Measurements from ENCODE around the gene IMPG2. TPM values are rescaled to one million over a fixed set of nuclear protein-coding genes. Genes with fewer than 3 reads are reported as not detected.
"Not testable (repeated sequence)": the region's sequence is repeated elsewhere in the genome, so short reads cannot be mapped to it uniquely, and the experiment has no call there.

The IMPG2 gene
- not detected for polyA plus RNA-seq (ENCODE audit: low read depth in 6 of 6)

- no peak within 1 kb of the TSS for H3K4me3 Mint-ChIP-seq
- no peaks in the 10 kb centered on the region for H3K4me1 Mint-ChIP-seq
- no peaks in the 10 kb centered on the region for H3K9me3 Mint-ChIP-seq
- H3K27ac Mint-ChIP-seq, result no peak within 1 kb of the TSS
- no peaks in the 10 kb centered on the region for H3K27me3 Mint-ChIP-seq
- DNase-seq, result no peak
- H3K36me3 Mint-ChIP-seq, result peaks cover 0 to 7% of the 10 kb centered on the region in 2 donors
- ATAC-seq (ENCODE audit: low read depth in 2 of 2), result no peak
These were observed at the start of gene IMPG2 for GRCh38 chr3:101320475-101320874. TSS of gene IMPG2 (minus strand) at chr3:101320575. CDS start at chr3:101320372, 203 bp downstream.

DNA sequence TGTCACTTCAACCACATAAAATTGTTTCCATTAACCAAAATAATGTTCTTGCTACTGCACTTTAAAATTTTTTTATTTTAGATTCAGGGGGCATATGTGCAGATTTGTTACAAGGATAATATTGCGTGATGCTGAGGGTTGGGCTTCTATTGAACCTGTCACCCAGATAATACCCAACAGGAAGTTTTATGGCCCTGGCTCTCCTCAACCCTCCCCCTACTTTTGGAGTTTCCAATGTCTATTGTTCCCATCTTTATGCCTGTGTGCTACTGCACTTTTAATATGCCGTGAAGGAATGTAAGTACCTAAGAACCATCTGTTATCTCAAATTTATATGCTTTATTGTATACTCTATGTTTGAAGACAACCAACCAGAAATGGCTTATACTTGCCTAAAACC, 42.0 kb upstream of the IMPG2 start:
- H3K27me3 Mint-ChIP-seq, result no peaks in the 10 kb centered on the region
- peaks cover 0 to 11% (median 7%) of the 10 kb centered on the region in 7 donors for H3K9me3 Mint-ChIP-seq
- H3K36me3 Mint-ChIP-seq, result peaks cover 9 to 39% of the 10 kb centered on the region in 2 donors
- no peak for ATAC-seq (ENCODE audit: low read depth in 2 of 2)
- no peak for DNase-seq
- peak overlapping the region in 1 of 6 donors; percentile 18 for H3K27ac Mint-ChIP-seq
- no peaks in the 10 kb centered on the region for H3K4me1 Mint-ChIP-seq
- no peak overlapping the region for H3K4me3 Mint-ChIP-seq

DNA sequence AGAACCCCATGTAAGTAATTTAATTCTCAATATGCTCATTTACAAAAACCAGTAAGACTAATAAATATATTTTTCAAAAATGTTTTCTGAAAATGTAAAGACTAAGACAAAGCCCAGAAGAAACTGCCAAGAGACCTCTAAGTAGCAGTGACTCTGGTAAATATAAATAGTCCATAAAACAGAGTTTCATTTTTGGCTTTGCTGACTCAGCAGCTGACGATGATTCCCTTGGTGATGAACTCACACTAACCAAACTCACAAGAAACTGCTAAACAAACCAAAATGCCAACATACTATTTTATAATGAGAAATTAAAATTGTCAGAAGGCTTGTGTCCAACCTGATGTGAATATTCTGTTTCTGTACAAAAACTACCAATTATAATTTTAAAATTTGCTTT, 31.5 kb upstream of the IMPG2 start:
- Mint-ChIP-seq H3K4me3 (no peak overlapping the region), H3K27ac (peak overlapping the region in 1 of 6 donors; percentile 14), H3K27me3 (no peaks in the 10 kb centered on the region), H3K4me1 (no peaks in the 10 kb centered on the region), H3K9me3 (peaks cover 0 to 1% (median 0%) of the 10 kb centered on the region in 7 donors), H3K36me3 (peaks cover 12% of the 10 kb centered on the region in 2 donors)
- DNase-seq (no peak), ATAC-seq (ENCODE audit: low read depth in 2 of 2) (no peak)

DNA sequence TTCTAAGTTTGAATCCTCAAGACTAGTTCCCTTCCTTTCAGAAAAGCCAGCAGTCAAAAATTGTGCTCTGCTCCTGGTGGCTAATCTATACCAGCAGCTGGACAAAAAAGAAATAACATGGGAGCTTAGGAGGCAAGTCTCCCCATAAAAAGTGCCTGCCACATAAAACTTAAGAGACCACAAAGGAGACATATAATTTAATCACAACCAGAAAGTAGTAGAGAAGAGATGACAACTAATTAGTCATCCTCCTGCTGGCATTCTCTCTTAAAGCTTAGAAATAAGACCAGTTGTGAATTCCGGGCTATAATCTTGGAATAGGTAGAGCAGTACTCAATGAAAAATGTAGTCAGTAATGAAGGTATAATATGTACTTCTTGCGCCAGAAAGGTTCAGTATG, 20.2 kb upstream of the IMPG2 start:
- Mint-ChIP-seq H3K4me3 (no peak overlapping the region), H3K36me3 (peaks cover 11 to 18% of the 10 kb centered on the region in 2 donors), H3K4me1 (no peaks in the 10 kb centered on the region), H3K27me3 (no peaks in the 10 kb centered on the region), H3K27ac (no peak overlapping the region), H3K9me3 (no peaks in the 10 kb centered on the region)
- DNase-seq (no peak), ATAC-seq (ENCODE audit: low read depth in 2 of 2) (no peak)

DNA sequence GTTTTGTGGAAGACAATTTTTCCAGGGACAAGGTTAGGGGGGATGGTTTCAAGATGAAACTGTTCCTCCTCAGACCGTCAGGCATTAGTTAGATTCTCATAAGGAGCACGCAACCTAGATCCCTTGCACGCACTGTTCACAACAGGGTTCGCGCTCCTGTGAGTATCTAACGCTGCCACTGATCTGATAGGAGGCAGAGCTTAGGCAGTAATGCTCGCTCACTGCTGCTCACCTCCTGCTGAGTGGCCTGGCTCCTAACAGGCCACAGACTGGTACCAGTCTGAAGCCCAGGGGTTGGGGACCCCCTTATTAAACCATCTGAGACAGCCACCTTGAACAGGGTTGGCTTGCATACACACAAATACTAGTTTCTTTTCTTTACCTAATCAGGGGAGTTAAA, 13.5 kb upstream of the IMPG2 start:
- H3K4me1 Mint-ChIP-seq, result no peaks in the 10 kb centered on the region
- no peak for DNase-seq
- no peak overlapping the region for H3K4me3 Mint-ChIP-seq
- H3K27ac Mint-ChIP-seq, result no peak overlapping the region
- H3K9me3 Mint-ChIP-seq, result no peaks in the 10 kb centered on the region
- H3K36me3 Mint-ChIP-seq, result peaks cover 24% of the 10 kb centered on the region in 2 donors
- no peak for ATAC-seq (ENCODE audit: low read depth in 2 of 2)
- H3K27me3 Mint-ChIP-seq, result no peaks in the 10 kb centered on the region

GRCh38 chr3:101329016-101329673, 8.8 kb upstream of the IMPG2 start:
- DNase-seq (no peak), ATAC-seq (ENCODE audit: low read depth in 2 of 2) (no peak)
- H3K27me3 Mint-ChIP-seq, result no peaks in the 10 kb centered on the region
- H3K4me3 Mint-ChIP-seq, result no peak overlapping the region
- H3K9me3 Mint-ChIP-seq, result no peaks in the 10 kb centered on the region
- no peak overlapping the region for H3K27ac Mint-ChIP-seq
- no peaks in the 10 kb centered on the region for H3K4me1 Mint-ChIP-seq
- peaks cover 21 to 25% of the 10 kb centered on the region in 2 donors for H3K36me3 Mint-ChIP-seq

DNA sequence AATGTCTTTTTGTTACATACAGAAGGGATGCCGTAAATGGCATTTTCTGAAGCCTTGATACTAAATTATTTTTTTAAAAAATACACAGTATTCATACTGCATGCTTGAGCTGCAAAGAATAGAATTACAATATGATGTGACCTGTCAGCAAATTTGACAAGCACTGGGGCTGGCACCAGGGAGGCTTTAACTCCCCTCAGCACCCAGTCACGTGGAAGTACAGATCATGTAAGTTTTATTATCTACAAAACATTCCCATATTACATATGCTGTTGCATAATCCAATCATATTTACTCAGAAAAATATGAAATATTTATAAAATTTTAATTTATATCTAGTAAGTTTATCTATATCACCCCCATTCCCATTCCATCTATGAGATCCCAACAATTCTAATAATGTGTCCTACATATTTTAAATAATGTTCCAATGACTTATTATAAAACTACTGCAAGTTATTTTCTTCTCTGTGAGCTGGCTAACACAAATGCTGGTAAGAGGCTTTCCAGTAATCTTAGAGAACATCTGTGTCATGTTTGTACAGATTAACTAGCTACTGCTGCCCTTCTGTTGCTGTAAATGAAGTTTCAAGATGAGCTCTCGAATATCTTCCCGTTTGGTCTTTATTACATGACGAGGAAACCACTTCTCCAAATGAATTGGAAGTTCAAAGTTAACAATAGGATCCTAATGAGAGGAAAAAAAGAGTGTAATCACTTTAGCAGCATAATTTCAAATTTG, 5.2 kb upstream of the IMPG2 start:
- ATAC-seq (ENCODE audit: low read depth in 2 of 2), result no peak
- no peaks in the 10 kb centered on the region for H3K9me3 Mint-ChIP-seq
- H3K27me3 Mint-ChIP-seq, result no peaks in the 10 kb centered on the region
- H3K36me3 Mint-ChIP-seq, result peaks cover 21 to 27% of the 10 kb centered on the region in 2 donors
- H3K4me1 Mint-ChIP-seq, result no peaks in the 10 kb centered on the region
- H3K4me3 Mint-ChIP-seq, result no peak overlapping the region
- no peak for DNase-seq
- no peak overlapping the region for H3K27ac Mint-ChIP-seq

DNA sequence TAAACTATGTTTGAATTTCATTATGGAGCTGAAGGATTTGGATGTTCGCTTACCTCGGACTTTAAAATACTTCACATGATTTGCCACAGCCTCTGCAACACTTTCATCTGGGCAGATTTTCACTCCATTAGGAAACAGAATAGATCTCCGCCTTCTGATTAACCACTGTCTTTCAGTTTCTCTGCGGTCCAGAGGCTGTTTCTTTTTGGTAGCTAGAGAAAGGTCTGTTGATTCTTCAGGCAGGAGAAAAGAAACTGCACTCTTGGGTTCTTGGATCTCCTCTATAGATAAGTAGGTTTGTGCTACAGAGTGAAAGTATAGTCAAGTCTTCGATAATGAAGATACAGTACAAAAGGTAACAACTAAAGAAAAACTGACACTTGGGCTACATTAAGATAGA, 844 bp downstream of the IMPG2 start:
- no peak for DNase-seq
- H3K27ac Mint-ChIP-seq, result no peak overlapping the region
- H3K36me3 Mint-ChIP-seq, result peaks cover 0 to 6% of the 10 kb centered on the region in 2 donors

GRCh38 chr3:101312545-101312944, 7.8 kb downstream of the IMPG2 start:
- ATAC-seq (ENCODE audit: low read depth in 2 of 2) (no peak), DNase-seq (no peak)
- no peak overlapping the region for H3K27ac Mint-ChIP-seq
- peaks cover 4 to 34% (median 27%) of the 10 kb centered on the region in 7 donors for H3K9me3 Mint-ChIP-seq
- no peaks in the 10 kb centered on the region for H3K4me1 Mint-ChIP-seq
- no peaks in the 10 kb centered on the region for H3K27me3 Mint-ChIP-seq
- peaks cover 20 to 29% of the 10 kb centered on the region in 2 donors for H3K36me3 Mint-ChIP-seq
- H3K4me3 Mint-ChIP-seq, result no peak overlapping the region

More for the DNA sequence above, 844 bp downstream of the IMPG2 start:
- H3K9me3 Mint-ChIP-seq, result no peaks in the 10 kb centered on the region
- no peaks in the 10 kb centered on the region for H3K27me3 Mint-ChIP-seq
- H3K4me1 Mint-ChIP-seq, result no peaks in the 10 kb centered on the region
- H3K4me3 Mint-ChIP-seq, result no peak overlapping the region
- ATAC-seq (ENCODE audit: low read depth in 2 of 2), result no peak

DNA sequence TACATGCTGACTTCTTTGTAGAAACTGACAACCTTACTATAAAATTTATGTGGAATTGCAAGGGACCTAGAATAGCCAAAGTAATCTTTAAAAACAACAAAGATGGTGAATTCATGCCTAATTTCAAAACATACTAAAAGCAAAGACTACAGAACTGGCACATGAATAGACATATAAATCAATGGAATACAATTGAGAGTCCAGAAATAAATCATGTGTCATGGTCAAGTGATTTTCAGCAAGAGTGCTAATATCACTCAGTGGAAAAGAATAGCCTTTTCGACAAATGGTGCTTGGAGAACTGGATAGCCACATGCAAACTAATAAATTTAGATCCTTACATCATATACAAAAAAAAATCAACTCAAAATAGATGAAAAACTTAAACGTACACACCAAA, 8.7 kb downstream of the IMPG2 start:
- DNase-seq (no peak), ATAC-seq (ENCODE audit: low read depth in 2 of 2) (no peak)
- peaks cover 24 to 31% of the 10 kb centered on the region in 2 donors for H3K36me3 Mint-ChIP-seq
- no peaks in the 10 kb centered on the region for H3K4me1 Mint-ChIP-seq
- H3K27ac Mint-ChIP-seq, result no peak overlapping the region
- no peak overlapping the region for H3K4me3 Mint-ChIP-seq
- no peaks in the 10 kb centered on the region for H3K27me3 Mint-ChIP-seq
- H3K9me3 Mint-ChIP-seq, result peaks cover 4 to 43% (median 36%) of the 10 kb centered on the region in 7 donors

GRCh38 chr3:101310978-101311375, 9.4 kb downstream of the IMPG2 start:
- Mint-ChIP-seq H3K4me1 (no peaks in the 10 kb centered on the region), H3K27ac (no peak overlapping the region), H3K9me3 (peaks cover 4 to 50% (median 43%) of the 10 kb centered on the region in 7 donors), H3K36me3 (peaks cover 24 to 31% of the 10 kb centered on the region in 2 donors), H3K4me3 (no peak overlapping the region), H3K27me3 (no peaks in the 10 kb centered on the region)
- ATAC-seq (ENCODE audit: low read depth in 2 of 2), result no peak
- DNase-seq, result no peak

DNA sequence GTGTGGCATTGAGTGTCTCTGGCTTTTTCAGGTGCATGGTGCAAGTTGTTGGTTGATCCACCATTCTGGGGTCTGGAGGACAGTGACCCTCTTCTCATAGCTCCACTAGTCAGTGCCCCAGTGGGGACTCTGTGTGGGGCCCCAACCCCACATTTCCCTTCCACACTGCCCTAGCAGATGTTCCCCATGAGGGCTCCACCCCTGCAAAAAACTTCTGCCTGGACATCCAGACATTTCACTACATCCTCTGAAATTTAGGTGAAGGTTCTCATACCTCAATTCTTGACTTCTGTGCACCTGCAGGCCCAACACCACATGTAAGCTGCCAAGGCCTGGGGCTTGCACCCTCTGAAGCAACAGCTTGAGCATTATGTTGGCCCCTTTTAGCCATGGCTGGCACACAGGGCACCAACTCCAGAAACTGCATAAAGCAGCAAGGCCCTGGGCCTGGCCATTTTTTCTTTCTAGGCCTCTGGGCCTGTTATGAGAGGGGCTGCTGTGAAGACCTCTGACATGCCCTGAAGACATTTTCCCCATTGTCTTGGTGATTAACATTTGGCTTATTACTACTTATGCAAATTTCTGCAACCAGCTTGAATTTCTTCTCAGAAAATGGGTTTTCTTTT, 12.1 kb downstream of the IMPG2 start:
- H3K36me3 Mint-ChIP-seq, result peaks cover 24 to 39% of the 10 kb centered on the region in 2 donors

DNA sequence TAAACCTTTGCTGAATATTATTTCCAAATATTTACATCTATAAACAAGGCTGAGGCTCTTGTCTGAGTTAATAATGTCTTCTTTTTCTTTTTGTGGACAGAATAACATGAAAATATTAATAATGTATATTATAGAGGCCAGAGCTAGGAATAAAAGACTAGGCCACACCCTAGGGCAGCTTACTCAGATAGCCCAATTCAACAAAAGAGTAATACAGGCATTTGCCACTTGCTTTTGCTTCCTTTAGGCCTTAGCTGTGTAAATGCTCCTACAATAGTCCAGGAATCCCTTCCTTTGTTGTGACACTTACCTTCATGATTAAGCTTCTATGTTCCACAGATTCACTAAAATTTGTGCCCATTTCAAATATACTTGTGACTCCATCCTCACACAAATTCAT, 16.5 kb downstream of the IMPG2 start:
- Mint-ChIP-seq H3K36me3 (peaks cover 24 to 31% of the 10 kb centered on the region in 2 donors), H3K4me3 (no peak overlapping the region), H3K27ac (no peak overlapping the region), H3K9me3 (peaks cover 10 to 57% (median 34%) of the 10 kb centered on the region in 7 donors), H3K27me3 (no peaks in the 10 kb centered on the region), H3K4me1 (no peaks in the 10 kb centered on the region)
- no peak for ATAC-seq (ENCODE audit: low read depth in 2 of 2)
- DNase-seq, result no peak

More for the DNA sequence above, 12.1 kb downstream of the IMPG2 start:
- H3K4me1 Mint-ChIP-seq; H3K27me3 Mint-ChIP-seq; DNase-seq; ATAC-seq (ENCODE audit: low read depth in 2 of 2): not testable (repeated sequence)
- Mint-ChIP-seq H3K9me3 (peaks cover 9 to 55% (median 48%) of the 10 kb centered on the region in 7 donors), H3K4me3 (peak overlapping the region in 2 of 8 donors; percentile 20 to 42), H3K27ac (peak overlapping the region in 1 of 6 donors; percentile 20)
